ENCODE data around the gene ZYX.

GRCh38 chr7:143384148-143384547, 3.0 kb downstream of the ZYX start:
- no peak for TF ChIP-seq CTCF (IDR thresholded peaks at IDR 0.05)
- no peak for TF ChIP-seq POLR2AphosphoS5 (IDR thresholded peaks at IDR 0.05; ENCODE audit: insufficient read depth in 1 of 2, low read depth in 1 of 2)

Measured in vagina (tissue), 2 donors.